22Rv1 (cell line): ENCODE data around the gene POLG.

ENCODE experiments used
- ZFX ChIP-seq: fragments of 450-650 bp; IDR thresholded peaks from 2 replicates; pipeline ENCODE4 v1.6.1; 2017; ENCODE audit warnings: antibody characterized with exemption, borderline replicate concordance
- TF ChIP-seq, protein P1 (sequence below): fragments of 450-650 bp; IDR thresholded peaks from 2 replicates; pipeline ENCODE4 v1.5.1; 2017; ENCODE audit warnings: mild to moderate bottlenecking

- TF ChIP-seq, protein P1, sequence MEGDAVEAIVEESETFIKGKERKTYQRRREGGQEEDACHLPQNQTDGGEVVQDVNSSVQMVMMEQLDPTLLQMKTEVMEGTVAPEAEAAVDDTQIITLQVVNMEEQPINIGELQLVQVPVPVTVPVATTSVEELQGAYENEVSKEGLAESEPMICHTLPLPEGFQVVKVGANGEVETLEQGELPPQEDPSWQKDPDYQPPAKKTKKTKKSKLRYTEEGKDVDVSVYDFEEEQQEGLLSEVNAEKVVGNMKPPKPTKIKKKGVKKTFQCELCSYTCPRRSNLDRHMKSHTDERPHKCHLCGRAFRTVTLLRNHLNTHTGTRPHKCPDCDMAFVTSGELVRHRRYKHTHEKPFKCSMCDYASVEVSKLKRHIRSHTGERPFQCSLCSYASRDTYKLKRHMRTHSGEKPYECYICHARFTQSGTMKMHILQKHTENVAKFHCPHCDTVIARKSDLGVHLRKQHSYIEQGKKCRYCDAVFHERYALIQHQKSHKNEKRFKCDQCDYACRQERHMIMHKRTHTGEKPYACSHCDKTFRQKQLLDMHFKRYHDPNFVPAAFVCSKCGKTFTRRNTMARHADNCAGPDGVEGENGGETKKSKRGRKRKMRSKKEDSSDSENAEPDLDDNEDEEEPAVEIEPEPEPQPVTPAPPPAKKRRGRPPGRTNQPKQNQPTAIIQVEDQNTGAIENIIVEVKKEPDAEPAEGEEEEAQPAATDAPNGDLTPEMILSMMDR = no peak
- no peak for TF ChIP-seq ZFX
These were observed 30.6 kb downstream of the POLG start for GRCh38 chr15:89303986-89304385.
